Fibroblast of the conjunctiva (primary cell): ENCODE results near the gene HOXD8.

Experiments used
- DNase-seq: peaks from one replicate; pipeline ENCODE4 v3.0.0-alpha.2; 2010; ENCODE audit warnings: low read depth

HOXD8 gene

DNA sequence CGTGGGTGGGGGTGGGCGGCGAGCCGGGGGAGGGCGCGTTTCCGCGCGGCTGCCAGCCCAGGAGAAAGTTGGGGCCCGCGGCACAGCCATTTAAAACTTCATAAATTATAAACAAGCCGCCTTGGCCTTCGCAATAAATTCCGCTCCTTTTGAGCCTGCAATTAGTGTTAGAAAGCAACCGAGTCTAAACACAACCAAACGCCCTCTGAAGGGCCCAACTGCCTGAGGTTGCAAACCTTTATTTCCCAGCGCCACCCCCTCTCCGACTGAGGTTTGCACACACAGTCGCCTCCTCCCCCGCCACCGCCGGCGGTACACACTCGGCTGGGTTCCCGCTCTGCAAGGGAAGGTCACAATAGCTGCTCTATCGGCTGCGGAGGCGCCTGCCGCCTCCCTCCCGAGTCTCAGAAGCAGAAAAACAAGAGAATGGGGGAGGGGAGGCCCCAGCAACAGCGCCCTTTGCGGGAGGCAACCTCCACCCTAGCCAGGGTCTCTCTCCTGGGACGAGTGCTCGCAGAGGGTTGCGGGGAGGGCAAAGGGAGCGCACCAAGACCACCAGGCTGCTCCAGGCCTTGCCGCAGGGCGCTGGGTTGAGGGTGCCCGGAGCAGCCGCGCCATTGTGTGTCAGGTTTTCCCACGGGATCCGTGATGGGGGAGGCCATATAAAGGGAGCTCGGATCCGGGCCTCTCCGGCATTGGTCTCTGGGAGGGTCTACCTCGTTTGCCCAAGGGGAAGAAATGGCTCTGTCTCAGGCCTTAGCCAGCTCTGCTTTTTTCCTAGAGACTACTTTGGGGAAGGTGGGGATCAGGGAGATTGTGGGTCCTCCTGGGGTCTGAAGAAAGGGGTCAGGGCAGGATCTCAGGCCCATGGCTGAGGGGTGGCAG lies 45.6 kb downstream of the HOXD8 start:
- no peak for DNase-seq

DNA sequence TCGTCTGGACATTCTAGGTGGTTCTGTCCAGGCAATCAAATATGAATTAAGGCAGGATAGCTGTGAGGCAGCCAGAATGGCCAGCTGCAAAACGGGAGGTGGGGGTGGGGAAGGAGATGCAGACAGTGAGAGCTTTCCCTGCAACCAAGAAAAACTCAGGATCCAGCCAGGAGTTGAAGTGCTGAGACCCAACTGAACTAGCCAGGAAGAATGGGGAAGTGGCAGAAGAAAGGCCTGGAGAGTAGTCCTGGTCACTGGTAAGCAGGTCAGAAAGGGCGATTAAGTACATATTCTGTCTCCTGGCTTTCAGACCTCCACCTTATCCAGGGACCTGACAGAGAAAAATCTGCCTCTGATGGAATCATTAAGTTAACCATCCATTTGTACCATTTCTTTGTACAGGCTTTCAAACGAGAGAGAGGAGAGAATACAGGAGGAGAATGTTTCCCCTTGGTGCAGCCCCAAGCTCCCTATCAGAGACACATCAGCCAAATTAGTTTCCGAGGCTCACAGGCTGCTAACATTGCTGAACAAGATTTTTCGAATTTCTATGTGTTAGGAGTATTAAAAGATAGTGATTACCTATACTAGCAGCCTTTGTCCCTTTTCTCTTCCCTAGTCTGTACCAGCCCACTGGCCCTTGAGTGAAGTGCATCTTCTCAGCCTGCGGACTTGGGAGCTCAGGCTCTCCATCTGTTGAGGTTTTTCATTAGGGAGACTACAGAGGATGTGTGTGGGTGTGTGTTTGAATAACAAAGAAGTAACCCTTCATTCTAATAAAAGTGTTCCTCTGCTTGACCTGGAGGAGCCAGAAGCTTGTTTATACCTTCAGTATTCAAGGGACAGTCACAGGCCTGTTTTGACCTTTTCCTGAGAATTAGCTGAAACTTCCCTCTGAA lies 46.5 kb downstream of the HOXD8 start:
- no peak for DNase-seq

DNA sequence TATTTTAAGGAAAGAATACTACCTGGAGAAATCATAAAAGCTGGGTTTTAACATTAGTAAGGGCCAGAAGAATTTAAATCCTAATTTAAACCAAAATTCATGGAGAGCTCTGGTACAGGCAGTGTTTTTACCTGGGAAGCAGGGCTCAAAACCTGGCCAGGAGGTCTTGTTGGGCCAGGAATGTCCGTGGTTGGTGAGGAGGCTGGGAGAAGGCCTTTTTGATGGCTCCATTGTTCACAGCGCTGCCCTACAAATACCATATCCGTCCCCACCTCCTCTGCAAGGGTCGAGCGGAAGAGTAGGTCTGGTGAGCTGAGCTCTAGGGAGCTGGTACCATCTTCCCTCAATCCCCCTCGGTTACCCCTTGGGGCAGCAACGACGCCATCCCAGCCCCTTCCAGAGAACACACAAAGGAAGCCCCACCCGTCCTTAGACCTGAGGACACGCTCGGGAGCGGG lies 48.1 kb downstream of the HOXD8 start:
- no peak for DNase-seq

DNA sequence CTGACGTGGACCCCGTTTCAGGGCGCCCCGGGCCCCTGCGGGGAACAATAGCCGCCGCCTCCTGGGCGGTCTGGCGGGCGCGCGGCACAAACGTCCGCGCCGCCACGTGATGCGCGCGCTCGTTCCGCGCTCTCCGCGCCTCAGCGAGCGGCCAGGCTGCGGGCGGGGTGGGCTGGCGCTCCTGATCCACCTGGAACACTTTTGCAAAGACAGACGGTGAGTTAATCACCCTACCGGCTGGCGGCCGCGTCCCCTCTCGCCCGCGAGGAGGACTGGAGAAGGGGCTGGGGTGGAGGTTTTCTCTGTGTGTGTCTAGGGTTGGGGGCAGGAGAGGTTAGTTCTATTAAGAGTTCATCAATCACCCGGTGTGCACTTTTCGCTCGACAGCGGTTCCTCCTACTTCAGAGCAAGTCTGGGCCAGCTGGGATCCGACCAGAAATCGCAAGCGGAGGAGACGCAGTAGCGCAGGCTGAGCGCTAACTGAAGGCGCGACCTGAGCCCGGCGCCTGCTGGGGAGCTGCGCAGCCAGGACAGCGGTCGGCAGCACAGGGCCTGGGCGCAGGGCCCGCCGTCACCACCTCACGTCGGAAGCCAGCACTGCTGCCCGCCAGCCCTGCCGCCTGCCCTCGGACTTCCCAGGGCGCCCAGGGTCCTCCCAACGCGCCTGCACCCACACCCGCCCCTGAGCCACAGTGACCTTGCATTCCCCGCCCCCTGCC lies 48.7 kb downstream of the HOXD8 start:
- DNase-seq, result no peak

DNA sequence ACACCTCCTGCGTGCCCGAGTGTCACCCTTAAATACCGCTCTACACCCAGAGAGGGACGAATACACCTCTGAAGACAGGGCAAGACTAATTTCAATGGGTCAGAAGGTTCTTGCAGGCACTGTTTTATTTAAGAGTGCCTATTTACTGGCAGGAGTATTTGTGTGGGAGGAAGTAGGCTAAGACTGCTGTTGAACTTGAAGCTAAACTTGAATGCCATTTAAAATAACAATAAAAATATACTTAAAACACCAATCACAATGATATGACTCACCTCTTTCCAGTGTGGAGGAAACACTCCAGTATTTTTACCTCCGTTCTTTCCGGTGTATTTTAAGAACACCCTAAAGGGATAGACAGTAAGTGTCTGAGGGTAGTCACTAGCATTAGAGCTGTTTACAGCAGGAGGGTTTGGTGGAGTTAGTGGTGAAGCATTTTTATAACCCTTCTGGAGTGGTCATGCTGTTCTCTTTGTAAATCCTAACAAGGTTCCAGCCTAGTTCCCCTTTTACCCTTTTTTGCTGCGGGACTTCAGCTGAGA lies 49.3 kb downstream of the HOXD8 start:
- DNase-seq, result no peak

DNA sequence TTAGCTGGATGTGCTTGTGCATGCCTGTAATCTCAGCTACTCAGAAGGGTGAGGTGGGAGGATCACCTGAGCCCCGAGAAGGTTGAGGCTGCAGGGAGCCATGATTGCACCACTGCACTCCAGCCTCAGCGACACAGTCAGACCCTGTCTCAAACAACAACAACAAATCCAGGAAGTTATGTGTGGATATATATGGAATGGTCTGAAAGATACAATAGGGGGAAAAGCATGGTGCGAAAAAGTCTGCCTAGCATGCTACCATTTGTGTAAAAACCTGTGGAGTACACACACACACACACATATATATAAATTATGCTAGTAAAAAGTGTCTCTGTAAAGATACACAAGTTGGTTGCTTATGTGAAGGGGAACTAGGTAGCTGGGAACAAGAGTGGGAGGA lies 52.0 kb downstream of the HOXD8 start:
- DNase-seq, result no peak
